Muscle of leg (tissue), 11 donors: Measurements from ENCODE around the gene STARD8. TPM values are rescaled to one million over a fixed set of nuclear protein-coding genes. Genes with fewer than 3 reads are reported as not detected.

Source experiments
- DNase-seq: peaks from one replicate; pipeline ENCODE4 v3.0.0; 2013
- H3K27ac ChIP-seq: one replicate; pipeline ENCODE4 v1.5.1; 2013; ENCODE audit warnings: mild to moderate bottlenecking, low read length, control low read depth
- H3K27me3 ChIP-seq: one replicate; pipeline ENCODE4 v1.6.1; 2013; ENCODE audit warnings: low read length; ENCODE audit not compliant: control insufficient read depth, insufficient read depth
- H3K36me3 ChIP-seq: one replicate; pipeline ENCODE4 v1.6.1; 2013; ENCODE audit warnings: low read length; ENCODE audit not compliant: control insufficient read depth, insufficient read depth
- H3K4me1 ChIP-seq: one replicate; pipeline ENCODE4 v1.6.1; 2013; ENCODE audit warnings: low read length; ENCODE audit not compliant: control insufficient read depth, insufficient read depth
- H3K4me3 ChIP-seq: one replicate; pipeline ENCODE4 v1.5.1; 2013; ENCODE audit warnings: low read length, control low read depth
- H3K9me3 ChIP-seq: replicated peaks from 2 replicates; pipeline ENCODE4 v1.6.1; 2013; ENCODE audit warnings: low read depth, low read length; ENCODE audit not compliant: control insufficient read depth
- WGBS: methylation state at CpG from one replicate; pipeline ENCODE4 v1.1.5; 2013; ENCODE audit warnings: missing lambda C conversion rate; ENCODE audit not compliant: insufficient coverage; 5-methylcytosine and 5-hydroxymethylcytosine counted together
- polyA plus RNA-seq, 8 donors: library from polyadenylated mRNA; unstranded; fragments of 120-200 nt; gene quantifications; one replicate each; pipeline versions ENCODE4 v1.2.1 to v1.2.3, GENCODE V29; 2013; ENCODE audit warnings: inconsistent platforms in 1 of 8, low replicate concordance in 1 of 8; ENCODE audit not compliant: insufficient read length in 8 of 8, insufficient read depth in 1 of 8
- total RNA-seq: library from RNA; stranded (reverse); fragments of 120-200 nt; gene quantifications from one replicate; pipeline ENCODE4 v1.2.4, GENCODE V29; 2013

Gene STARD8
- total and polyA plus RNA-seq, 9 donors, result 13.1 to 20.2 (median 16.9) TPM

DNA sequence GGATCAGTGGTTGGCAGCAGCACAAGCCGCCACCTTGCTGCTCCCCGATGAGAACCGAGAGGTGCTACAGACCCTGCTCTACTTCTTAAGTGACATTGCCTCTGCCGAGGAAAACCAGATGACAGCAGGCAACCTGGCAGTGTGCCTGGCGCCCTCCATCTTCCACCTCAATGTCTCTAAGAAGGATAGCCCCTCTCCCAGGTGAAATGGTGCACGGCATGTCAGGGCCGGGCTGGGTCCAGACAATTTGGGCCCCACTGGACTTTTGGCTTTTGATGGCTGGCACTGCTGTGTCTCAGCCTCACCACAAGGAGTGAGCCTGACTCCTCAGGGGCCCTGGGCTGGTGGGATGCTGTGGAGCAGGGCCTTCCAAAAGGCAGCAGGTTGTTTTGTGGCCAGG, 74.1 kb downstream of the STARD8 start:
- H3K4me3 ChIP-seq, result no peak overlapping the region
- 78% methylated on average over 6 of the region's 7 CpGs for WGBS
- no peak for DNase-seq
- no peak overlapping the region for H3K27ac ChIP-seq
- peaks cover 40% of the 10 kb centered on the region for H3K36me3 ChIP-seq
- no peaks in the 10 kb centered on the region for H3K4me1 ChIP-seq
- no peaks in the 10 kb centered on the region for H3K9me3 ChIP-seq
- H3K27me3 ChIP-seq, result peaks cover 42% of the 10 kb centered on the region

DNA sequence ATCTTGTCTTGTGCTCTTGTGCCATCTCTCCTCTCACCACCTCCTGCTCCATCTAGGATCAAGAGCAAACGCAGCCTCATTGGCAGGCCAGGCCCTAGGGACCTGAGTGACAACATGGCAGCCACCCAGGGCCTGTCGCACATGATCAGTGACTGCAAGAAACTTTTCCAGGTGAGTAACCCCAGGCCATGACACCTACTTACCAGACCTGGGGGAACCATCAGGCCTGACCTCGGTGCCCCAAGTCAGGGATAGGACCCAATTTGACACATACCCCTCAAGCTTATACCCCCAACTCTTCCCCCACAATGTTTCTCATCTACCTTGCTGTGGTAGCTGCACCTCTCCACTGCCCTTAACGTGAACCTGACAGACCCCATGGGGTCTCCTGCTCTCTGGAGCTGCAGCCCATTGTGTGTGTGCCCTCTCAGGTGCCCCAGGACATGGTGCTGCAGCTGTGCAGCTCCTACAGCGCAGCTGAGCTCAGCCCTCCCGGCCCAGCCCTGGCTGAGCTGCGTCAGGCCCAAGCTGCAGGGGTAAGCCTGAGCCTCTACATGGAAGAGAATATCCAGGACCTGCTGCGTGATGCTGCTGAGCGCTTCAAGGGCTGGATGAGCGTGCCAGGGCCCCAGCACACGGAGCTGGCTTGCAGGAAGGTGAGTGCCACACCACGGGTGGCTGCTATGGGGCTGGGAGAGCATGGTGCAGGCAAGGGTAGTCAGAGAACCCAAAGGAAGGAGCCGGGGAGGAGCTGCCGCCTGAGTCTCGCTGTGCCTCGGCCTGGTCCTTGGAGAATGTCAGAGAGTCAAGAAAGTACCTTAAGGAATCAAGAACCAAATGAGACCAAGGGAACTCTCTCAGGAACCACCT, 74.8 kb downstream of the STARD8 start:
- WGBS, result 74% methylated on average over 16 of the region's 16 CpGs
- Histone ChIP-seq H3K27me3 (peaks cover 45% of the 10 kb centered on the region), H3K4me3 (no peak overlapping the region), H3K36me3 (peaks cover 40% of the 10 kb centered on the region), H3K4me1 (no peaks in the 10 kb centered on the region), H3K27ac (no peak overlapping the region), H3K9me3 (no peaks in the 10 kb centered on the region)
- no peak for DNase-seq

DNA sequence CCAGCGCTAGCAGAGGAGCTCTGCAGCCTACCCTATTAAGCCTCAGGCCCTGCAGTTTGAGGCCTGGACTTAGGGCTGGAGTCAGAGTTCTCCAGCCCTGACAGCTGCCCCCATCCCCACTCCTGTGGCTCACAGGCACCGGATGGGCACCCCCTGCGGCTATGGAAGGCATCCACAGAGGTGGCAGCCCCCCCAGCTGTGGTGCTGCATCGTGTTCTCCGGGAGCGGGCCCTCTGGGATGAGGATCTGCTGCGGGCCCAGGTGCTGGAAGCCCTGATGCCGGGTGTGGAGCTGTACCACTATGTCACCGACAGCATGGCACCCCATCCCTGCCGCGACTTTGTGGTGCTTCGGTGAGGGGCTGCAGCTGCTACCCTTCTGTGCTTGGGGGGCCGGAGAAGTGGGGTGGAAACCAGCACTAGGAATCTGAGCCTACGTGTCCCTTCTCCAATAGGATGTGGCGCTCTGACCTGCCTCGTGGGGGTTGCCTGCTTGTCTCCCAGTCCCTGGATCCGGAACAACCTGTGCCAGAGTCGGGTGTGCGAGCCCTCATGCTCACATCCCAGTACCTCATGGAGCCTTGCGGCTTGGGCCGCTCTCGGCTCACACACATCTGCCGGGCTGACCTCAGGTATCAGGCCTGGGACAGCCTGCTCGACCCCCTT, 76.2 kb downstream of the STARD8 start:
- DNase-seq, result no peak
- no peak overlapping the region for H3K27ac ChIP-seq
- peaks cover 40% of the 10 kb centered on the region for H3K36me3 ChIP-seq
- H3K4me1 ChIP-seq, result no peaks in the 10 kb centered on the region
- no peaks in the 10 kb centered on the region for H3K9me3 ChIP-seq
- 85% methylated on average over 23 of the region's 24 CpGs for WGBS
- H3K27me3 ChIP-seq, result peaks cover 51% of the 10 kb centered on the region
- no peak overlapping the region for H3K4me3 ChIP-seq

DNA sequence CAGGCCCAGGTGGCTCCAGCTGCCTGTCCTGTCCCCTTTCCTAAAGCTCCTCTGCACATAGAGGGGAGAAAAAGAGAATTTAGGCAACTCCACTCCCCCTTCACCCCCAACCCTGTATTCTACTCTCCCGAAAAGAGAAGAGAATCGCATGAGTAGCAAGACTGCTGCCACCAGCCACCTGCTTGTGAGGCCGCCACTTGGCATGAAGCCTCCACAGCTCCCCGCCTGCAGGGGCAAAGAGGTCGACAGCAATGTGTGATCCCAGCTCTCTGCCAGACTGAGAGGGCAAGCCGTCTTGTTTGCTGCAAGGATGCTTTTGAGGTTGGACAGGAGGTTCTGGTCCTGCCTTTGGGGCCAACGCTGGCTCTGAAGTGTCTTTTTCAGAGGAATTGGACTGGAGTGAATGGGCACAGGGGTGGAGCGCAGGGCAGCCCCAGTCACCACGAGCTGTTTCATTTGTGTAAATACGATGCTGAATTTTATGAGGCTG, 77.1 kb downstream of the STARD8 start:
- Histone ChIP-seq H3K4me3 (no peak overlapping the region), H3K27me3 (peaks cover 45% of the 10 kb centered on the region), H3K4me1 (no peaks in the 10 kb centered on the region), H3K27ac (no peak overlapping the region), H3K36me3 (peaks cover 40% of the 10 kb centered on the region), H3K9me3 (no peaks in the 10 kb centered on the region)
- no peak for DNase-seq
- 86% methylated on average over 9 of the region's 10 CpGs for WGBS

DNA sequence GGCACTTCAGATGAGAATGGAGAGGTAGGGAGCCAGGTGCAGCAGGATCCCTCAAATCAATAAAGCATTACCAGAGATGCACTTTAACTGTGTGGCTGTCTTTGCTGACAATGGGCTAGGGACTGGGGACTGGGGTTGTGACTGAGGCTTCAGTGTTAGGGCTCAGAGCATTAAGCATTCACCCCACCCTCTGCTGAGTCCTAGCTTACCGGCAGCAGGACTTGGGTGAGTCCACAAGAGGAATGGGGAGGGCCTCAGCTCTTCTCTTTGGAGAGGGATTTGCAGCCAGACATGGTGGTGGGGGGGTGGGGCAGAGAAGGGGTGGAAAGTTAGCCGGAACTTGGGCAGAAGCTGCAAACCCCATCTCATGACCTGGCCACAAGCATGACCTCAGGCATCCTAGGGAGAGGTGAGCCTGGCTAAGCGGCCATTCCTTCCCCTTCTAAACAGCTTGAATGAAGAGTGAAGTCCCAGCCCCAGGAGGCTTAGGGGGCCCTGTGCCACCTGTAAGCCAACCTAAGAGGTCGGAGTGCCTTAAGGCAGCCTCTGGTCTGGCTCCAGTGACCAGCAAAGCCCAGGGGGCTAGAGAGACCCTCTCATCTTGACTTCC, 78.4 kb downstream of the STARD8 start:
- Histone ChIP-seq H3K27ac (no peak overlapping the region), H3K4me3 (no peak overlapping the region), H3K27me3 (peaks cover 32% of the 10 kb centered on the region), H3K36me3 (peaks cover 28% of the 10 kb centered on the region), H3K9me3 (no peaks in the 10 kb centered on the region), H3K4me1 (no peaks in the 10 kb centered on the region)
- WGBS, result 50% methylated on average over 1 of the region's 4 CpGs
- DNase-seq, result no peak

DNA sequence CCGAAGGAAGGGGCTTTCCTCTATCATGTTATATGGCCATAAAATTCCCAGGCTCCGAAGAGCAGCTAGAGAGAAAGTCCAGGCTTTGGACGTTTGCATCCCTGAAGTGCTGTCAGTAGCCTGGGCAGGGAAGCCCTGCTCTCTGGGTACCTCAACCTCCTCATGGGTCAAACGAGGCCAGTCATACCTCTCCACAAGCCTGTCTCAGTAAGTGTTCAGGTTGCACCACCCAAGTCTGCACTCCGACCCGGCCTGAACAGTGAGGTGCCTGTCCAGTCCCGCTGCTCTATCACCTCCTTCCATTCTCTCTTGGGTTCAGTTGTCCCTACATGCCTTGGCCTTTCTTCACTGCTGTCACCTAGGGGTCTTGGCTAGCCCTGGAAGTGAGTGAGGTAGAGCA, 78.9 kb downstream of the STARD8 start:
- H3K4me3 ChIP-seq, result no peak overlapping the region
- H3K36me3 ChIP-seq, result peaks cover 23% of the 10 kb centered on the region
- H3K27ac ChIP-seq, result no peak overlapping the region
- no peaks in the 10 kb centered on the region for H3K9me3 ChIP-seq
- WGBS, result 68% methylated on average over 6 of the region's 7 CpGs
- no peaks in the 10 kb centered on the region for H3K4me1 ChIP-seq
- DNase-seq, result no peak
- H3K27me3 ChIP-seq, result peaks cover 31% of the 10 kb centered on the region

DNA sequence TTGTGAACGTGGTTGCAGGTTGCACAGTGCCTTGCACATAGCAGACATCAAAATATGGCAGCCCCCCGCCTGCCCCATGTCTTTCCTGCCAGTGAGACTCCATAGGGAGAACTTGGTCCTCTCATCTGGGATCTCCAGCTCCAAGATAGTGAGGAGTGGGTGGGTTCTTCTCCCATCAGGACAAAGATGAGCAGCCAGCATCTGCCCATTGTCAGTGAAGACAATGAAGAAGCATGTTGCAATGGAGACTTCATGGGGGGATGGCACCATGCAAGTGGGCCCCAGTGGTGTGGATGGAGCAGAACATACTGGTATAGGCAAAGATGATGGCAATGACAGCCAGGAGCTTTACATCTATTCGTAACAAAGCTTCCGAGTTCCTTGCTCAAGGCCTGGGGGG, 80.2 kb downstream of the STARD8 start:
- Histone ChIP-seq H3K4me3 (no peak overlapping the region), H3K9me3 (no peaks in the 10 kb centered on the region), H3K4me1 (no peaks in the 10 kb centered on the region), H3K27me3 (peaks cover 29% of the 10 kb centered on the region), H3K27ac (no peak overlapping the region), H3K36me3 (peaks cover 16% of the 10 kb centered on the region)
- 77% methylated on average over 4 of the region's 4 CpGs for WGBS
- DNase-seq, result no peak

DNA sequence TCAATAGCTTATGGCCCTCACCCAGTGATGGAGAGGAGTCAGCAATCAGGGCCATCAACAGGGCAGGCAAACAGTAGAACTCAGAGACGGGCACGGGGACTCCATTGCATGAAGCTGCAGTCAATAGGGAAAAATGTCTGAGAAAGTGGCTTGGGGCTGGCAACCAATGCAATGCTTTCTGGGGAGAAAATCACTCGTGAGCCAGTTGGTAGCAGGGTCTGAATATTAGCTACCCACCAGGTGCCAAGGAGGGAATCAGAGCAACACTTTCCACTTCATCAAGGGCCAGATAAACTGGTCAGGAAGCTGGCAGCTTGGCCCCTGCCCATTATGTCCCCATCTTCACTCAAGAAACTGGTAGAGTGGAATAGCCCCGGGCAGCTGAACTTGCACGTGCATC, 80.7 kb downstream of the STARD8 start:
- H3K27ac ChIP-seq, result no peak overlapping the region
- 93% methylated on average over 2 of the region's 5 CpGs for WGBS
- no peak overlapping the region for H3K4me3 ChIP-seq
- DNase-seq, result no peak
- peaks cover 32% of the 10 kb centered on the region for H3K27me3 ChIP-seq
- H3K36me3 ChIP-seq, result peaks cover 11% of the 10 kb centered on the region
- H3K4me1 ChIP-seq, result no peaks in the 10 kb centered on the region
- no peaks in the 10 kb centered on the region for H3K9me3 ChIP-seq

DNA sequence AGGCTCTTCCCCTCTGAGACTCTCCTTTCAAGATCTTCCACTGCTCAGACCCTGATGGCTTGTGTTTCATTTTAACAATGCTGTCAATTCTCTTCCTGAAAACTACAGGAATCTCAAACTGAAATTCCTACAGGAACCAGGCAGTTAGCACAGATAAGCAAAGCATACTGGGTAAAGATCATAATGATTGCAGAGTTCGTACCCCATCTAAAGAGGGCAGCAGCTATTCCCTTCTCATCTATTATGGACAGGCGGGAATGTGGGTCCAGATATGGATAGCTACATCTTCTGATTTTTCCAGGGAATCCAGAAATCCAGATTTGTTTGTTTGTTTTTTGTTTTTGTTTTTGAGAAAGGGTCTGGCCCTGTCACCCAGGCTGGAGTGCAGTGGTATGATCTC, 83.8 kb downstream of the STARD8 start:
- no peaks in the 10 kb centered on the region for H3K4me1 ChIP-seq
- no CpG with 5 or more reads among the region's 2 CpGs for WGBS
- no peak for DNase-seq
- no peak overlapping the region for H3K27ac ChIP-seq
- no peak overlapping the region for H3K4me3 ChIP-seq
- no peaks in the 10 kb centered on the region for H3K9me3 ChIP-seq
- H3K27me3 ChIP-seq, result peaks cover 23% of the 10 kb centered on the region
- no peaks in the 10 kb centered on the region for H3K36me3 ChIP-seq

DNA sequence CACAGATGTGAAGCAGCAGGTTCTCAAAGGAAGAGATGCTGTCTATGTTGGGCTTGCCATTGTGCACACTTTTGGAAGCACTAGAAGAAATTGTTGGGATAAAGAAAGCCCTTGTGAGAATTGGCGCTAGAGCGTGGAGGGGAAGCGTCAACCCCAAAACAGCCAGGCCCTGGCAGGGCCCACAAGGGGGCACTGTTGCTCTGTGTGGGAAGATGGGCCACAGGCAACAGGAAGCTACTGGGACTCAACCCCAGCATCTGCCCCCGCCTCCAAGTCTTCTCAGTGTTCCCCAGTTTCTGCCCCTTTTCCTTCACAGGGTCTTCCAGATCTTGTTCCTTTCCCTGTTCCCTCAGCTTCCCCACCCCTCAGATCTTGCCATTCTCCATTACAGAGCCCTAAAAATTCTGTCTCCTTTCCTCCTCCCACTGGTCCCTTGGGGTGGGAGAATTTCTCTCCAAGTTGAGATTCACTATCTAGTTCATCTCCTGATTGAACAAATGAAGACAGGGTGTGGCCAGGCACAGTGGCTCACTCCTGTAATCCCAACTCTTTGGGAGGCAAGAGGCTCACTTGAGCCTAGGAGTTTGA, 85.5 kb downstream of the STARD8 start:
- Histone ChIP-seq H3K9me3 (no peaks in the 10 kb centered on the region), H3K4me3 (no peak overlapping the region), H3K4me1 (no peaks in the 10 kb centered on the region), H3K27ac (no peak overlapping the region), H3K36me3 (no peaks in the 10 kb centered on the region), H3K27me3 (peaks cover 15% of the 10 kb centered on the region)
- DNase-seq, result peak; percentile 48
- WGBS, result 18% methylated on average over 4 of the region's 4 CpGs
